Measurements from ENCODE around the gene HEATR3.

The HEATR3 gene

DNA sequence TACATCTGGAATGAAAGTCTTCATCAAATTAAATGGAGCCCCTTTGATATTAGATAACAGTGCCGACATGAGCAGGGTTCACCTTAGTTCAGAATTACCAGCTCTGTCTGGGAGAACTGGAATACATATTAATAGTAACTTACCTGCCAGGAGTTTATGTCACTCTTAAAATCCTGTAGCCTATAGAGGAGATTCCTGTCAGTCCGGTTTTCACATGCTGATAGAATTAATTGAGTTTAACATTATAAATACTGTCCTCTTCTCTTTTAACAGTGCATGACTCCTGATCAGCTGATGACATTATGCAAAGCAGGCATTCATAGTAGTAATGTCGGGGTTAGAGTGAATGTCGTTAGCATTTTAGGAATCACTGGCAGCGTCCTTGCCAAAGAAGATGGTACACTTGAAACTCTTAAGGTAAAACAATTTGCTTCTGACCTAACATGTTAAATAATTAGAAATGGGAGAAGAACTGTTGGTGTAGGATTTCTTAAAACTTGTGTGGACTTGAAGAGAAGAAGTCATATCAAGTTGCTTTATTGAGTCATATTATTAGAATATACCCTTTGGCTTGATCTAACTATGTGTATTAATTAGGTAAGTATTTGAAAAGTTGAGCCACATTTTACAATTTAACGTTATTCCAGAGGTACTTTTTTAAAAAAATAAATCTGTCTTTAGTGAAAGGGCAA lies 34.3 kb downstream of the HEATR3 start:
- TF ChIP-seq, protein P1, sequence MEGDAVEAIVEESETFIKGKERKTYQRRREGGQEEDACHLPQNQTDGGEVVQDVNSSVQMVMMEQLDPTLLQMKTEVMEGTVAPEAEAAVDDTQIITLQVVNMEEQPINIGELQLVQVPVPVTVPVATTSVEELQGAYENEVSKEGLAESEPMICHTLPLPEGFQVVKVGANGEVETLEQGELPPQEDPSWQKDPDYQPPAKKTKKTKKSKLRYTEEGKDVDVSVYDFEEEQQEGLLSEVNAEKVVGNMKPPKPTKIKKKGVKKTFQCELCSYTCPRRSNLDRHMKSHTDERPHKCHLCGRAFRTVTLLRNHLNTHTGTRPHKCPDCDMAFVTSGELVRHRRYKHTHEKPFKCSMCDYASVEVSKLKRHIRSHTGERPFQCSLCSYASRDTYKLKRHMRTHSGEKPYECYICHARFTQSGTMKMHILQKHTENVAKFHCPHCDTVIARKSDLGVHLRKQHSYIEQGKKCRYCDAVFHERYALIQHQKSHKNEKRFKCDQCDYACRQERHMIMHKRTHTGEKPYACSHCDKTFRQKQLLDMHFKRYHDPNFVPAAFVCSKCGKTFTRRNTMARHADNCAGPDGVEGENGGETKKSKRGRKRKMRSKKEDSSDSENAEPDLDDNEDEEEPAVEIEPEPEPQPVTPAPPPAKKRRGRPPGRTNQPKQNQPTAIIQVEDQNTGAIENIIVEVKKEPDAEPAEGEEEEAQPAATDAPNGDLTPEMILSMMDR (IDR thresholded peaks at IDR 0.05; ENCODE audit: borderline replicate concordance, insufficient read depth, low read depth, low read length): no peak

DNA sequence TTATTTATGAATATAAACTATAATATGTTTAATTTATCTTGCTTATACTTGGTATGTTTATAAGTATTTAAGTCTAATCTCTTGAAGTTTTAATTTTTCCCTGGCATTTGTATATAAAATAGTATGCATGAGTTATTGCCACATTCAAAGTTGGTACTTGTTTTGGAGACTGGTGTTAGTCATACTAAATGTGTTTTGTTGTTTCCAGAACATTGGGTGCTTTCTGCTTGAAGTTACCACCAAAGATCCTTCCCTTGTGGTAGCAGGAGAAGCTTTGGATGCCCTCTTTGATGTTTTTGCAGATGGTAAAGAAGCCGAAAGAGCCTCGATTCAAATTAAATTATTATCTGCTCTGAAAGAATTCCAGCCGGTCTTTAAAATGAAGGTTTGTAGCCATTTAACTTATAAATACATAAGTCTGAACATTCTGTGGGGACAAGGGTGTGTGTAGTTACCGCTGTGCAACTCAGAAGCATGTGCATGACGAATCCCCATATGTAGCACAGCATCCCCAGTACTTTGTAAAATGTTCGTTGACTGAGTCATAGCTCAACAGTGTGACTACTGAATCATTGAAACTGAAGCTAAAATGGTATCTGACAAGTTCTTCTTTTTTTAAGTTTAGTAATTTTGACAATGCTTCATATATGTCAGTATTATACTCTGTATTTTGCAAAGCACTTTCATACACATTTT lies 36.4 kb downstream of the HEATR3 start:
- no peak overlapping the region for H3K4me3 ChIP-seq (ENCODE audit: low read depth, low read length)
- TF ChIP-seq, protein P1 (IDR thresholded peaks at IDR 0.05; ENCODE audit: borderline replicate concordance, insufficient read depth, low read depth, low read length): no peak

More for the DNA sequence above, 34.3 kb downstream of the HEATR3 start:
- no peak overlapping the region for H3K4me3 ChIP-seq (ENCODE audit: low read depth, low read length)

DNA sequence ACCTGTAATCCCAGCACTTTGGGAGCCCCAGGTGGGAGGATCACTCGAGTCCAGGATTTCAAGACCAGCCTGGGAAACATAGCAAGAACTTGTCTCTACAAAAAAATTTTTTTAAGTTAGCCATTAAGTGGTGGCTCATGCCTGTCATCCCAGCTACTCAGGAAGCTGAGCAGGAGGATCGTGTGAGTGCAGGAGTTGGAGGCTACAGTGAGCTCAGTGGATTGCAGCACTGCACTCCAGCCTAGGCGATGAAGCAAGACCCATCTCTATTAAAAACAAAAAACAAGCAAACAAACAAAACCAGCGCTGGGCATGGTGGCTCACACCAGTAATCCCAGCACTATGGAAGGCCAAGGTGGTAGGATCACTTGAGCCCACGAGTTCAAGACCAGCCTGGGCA lies 38.0 kb downstream of the HEATR3 start:
- TF ChIP-seq, protein P1 (IDR thresholded peaks at IDR 0.05; ENCODE audit: borderline replicate concordance, insufficient read depth, low read depth, low read length): no peak
- H3K4me3 ChIP-seq (ENCODE audit: low read depth, low read length): no peak overlapping the region

DNA sequence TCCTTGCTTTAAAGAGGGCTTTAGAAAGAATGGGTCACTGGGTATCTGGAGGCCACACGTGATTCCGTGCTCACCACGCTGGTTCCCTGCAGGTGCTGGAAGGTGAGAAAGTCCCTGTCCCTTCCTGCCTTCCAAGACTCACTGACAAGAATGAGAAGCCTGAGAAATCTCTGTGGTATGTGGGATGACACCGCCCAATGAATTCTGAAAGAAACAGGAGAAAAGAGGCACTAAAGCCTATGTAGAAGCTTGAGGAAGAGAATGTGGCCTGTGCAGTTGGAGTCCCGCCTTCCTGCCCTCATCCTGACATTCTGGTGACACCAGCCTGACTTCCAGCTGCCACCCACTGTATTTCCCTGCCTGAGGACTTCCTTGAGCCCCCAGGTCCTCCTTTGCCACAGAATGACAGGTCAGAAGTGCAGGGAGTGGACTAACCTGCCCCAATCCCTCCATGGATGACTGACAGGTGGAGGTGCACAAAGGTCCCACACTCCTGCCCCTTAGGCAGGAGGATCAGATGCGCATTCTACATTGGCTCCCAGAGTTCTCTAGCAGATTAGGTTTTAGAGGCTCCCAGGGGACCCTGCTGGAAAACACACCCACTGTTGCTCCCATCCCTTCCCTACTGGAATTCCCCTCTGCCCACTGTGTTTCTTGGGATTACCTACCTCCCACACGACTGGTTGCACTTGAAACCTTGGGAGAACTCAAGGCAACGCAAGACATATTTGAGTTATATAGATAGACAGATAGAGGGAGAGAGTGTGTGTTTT lies 48.8 kb downstream of the HEATR3 start:
- TF ChIP-seq, protein P1 (IDR thresholded peaks at IDR 0.05; ENCODE audit: borderline replicate concordance, insufficient read depth, low read depth, low read length): no peak
- H3K4me3 ChIP-seq (ENCODE audit: low read depth, low read length): no peak overlapping the region

DNA sequence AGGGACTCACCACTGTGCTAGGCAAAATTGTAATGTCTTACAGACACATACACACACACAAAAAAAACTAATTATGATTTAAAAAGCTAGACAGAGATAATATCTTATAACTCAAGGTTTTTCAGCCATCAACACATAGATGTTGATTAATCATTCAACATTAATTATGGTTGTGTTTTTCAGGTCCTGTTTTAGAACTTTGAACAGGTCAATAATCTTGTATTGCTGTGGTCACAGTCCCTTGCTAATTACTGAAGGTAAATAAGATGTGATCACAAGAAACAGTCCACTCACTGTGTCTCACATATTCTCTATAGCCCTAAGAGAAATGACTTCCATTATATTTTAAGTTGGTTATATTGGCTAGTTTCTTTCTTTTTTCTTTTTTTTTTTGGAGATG lies 54.9 kb downstream of the HEATR3 start:
- TF ChIP-seq, protein P1 (IDR thresholded peaks at IDR 0.05; ENCODE audit: borderline replicate concordance, insufficient read depth, low read depth, low read length): no peak
- no peak overlapping the region for H3K4me3 ChIP-seq (ENCODE audit: low read depth, low read length)

DNA sequence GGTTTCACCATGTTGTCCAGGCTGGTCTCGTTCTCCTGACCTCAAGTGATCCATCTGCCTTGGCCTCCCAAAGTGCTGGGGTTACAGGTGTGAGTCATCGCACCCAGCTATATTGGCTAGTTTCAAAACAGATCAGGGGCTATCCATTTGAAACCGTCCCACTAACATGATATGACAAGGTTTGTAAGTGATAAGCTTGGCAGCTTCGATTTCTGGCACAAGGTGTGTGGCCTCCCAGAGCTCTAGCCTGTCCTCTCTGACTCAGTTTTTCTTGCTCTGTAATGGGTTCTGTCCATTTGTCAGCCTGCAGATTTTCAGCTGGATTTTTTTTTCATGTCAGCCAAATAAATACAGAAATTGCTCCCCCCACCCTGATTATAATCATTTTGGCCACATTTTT lies 55.5 kb downstream of the HEATR3 start:
- TF ChIP-seq, protein P1 (IDR thresholded peaks at IDR 0.05; ENCODE audit: borderline replicate concordance, insufficient read depth, low read depth, low read length): no peak
- no peak overlapping the region for H3K4me3 ChIP-seq (ENCODE audit: low read depth, low read length)
